BLaER1 treated with 17β-estradiol and CSF1 and Interleukin-3, amounts not matched to agents 10 nM and 100 nM (cell line): ENCODE results near the gene CD8A.

ENCODE experiments used
- H3K27ac ChIP-seq, 11 experiments: shearing (Covaris generic); formaldehyde crosslinking; 2 replicates each; pipeline ENCODE4 v1.8.1; 2022
- H3K27me3 ChIP-seq, 11 experiments: shearing (Covaris generic); formaldehyde crosslinking; 2 replicates each; pipeline ENCODE4 v1.8.1; 2022
- H3K36me3 ChIP-seq, 11 experiments: shearing (Covaris generic); formaldehyde crosslinking; 2 replicates each; pipeline ENCODE4 v1.8.1; 2022
- H3K4me1 ChIP-seq, 10 experiments: shearing (Covaris generic); formaldehyde crosslinking; 2 replicates each; pipeline ENCODE4 v1.8.1; 2022
- H3K4me2 ChIP-seq, 11 experiments: shearing (Covaris generic); formaldehyde crosslinking; 2 replicates each; pipeline ENCODE4 v1.8.1; 2022
- H3K4me3 ChIP-seq, 10 experiments: shearing (Covaris generic); formaldehyde crosslinking; 2 replicates each; pipeline ENCODE4 v1.8.1; 2022
- H3K9ac ChIP-seq, 11 experiments: shearing (Covaris generic); formaldehyde crosslinking; 2 replicates each; pipeline ENCODE4 v1.8.1; 2022
- H3K9me3 ChIP-seq, 11 experiments: shearing (Covaris generic); formaldehyde crosslinking; replicated peaks in 1 of 11; 2 replicates each; pipeline ENCODE4 v1.8.1; 2022
- H4K20me1 ChIP-seq, 11 experiments: shearing (Covaris generic); formaldehyde crosslinking; 2 replicates each; pipeline ENCODE4 v1.8.1; 2022
- Cebpa-rat ChIP-seq, 11 experiments: shearing (Covaris generic); IDR thresholded peaks; 2 replicates each; pipeline ENCODE4 v1.8.1; 2022

CD8A gene

GRCh38 chr2:86818114-86818801 lies 27.5 kb upstream of the CD8A start:
- H3K27me3 ChIP-seq = 0 out of 22 replicates have a peak, but pooled peaks cover 0 to under 1% (median 0%) of the 10 kb centered on the region in 11 experiments
- peaks cover 5 to 20% (median 15%) of the 10 kb centered on the region in 11 experiments; a peak in 19 of 22 replicates for H3K9me3 ChIP-seq
- H3K9ac ChIP-seq = no peak overlapping the region
- H3K4me3 ChIP-seq = no peak overlapping the region
- H3K27ac ChIP-seq = no peak overlapping the region
- 0 out of 20 replicates have a peak, but pooled peaks cover 0 to 4% (median 0%) of the 10 kb centered on the region in 10 experiments for H3K4me1 ChIP-seq
- H3K36me3 ChIP-seq = no peaks in the 10 kb centered on the region
- no peak overlapping the region for H3K4me2 ChIP-seq
- no peak for TF ChIP-seq Cebpa-rat (IDR thresholded peaks at IDR 0.05)
- H4K20me1 ChIP-seq = no peaks in the 10 kb centered on the region

GRCh38 chr2:86815611-86816010 lies 24.9 kb upstream of the CD8A start:
- Histone ChIP-seq H3K9ac (no peak overlapping the region), H3K27me3 (peaks cover 0 to under 1% (median 0%) of the 10 kb centered on the region in 11 experiments; a peak in 2 of 22 replicates), H3K4me2 (no peak overlapping the region), H3K4me1 (no peaks in the 10 kb centered on the region), H4K20me1 (no peaks in the 10 kb centered on the region), H3K9me3 (no peaks in the 10 kb centered on the region), H3K27ac (no peak overlapping the region), H3K36me3 (no peaks in the 10 kb centered on the region), H3K4me3 (no peak overlapping the region)
- TF ChIP-seq Cebpa-rat (IDR thresholded peaks at IDR 0.05) = no peak

GRCh38 chr2:86809481-86810121 lies 18.9 kb upstream of the CD8A start:
- Histone ChIP-seq H3K4me2 (0 out of 22 replicates have a peak overlapping the region, but pooled peaks of 1 of the 11 experiments have one; percentile 100), H3K27me3 (peaks cover 32 to 48% (median 42%) of the 10 kb centered on the region in 11 experiments), H3K9me3 (no peaks in the 10 kb centered on the region), H3K9ac (no peak overlapping the region), H4K20me1 (peaks cover 0 to 9% (median 0%) of the 10 kb centered on the region in 11 experiments; a peak in 2 of 22 replicates), H3K4me3 (no peak overlapping the region), H3K27ac (no peak overlapping the region), H3K4me1 (peaks cover 5 to 22% (median 16%) of the 10 kb centered on the region in 10 experiments; a peak in 17 of 20 replicates), H3K36me3 (no peaks in the 10 kb centered on the region)
- TF ChIP-seq Cebpa-rat (IDR thresholded peaks at IDR 0.05) = no peak

GRCh38 chr2:86808315-86809161 lies 17.8 kb upstream of the CD8A start:
- no peaks in the 10 kb centered on the region for H3K36me3 ChIP-seq
- H3K9me3 ChIP-seq = no peaks in the 10 kb centered on the region
- 0 out of 22 replicates have a peak, but pooled peaks of 1 of the 11 experiments have one; percentile 13 for TF ChIP-seq Cebpa-rat (IDR thresholded peaks at IDR 0.05)
- peaks cover 0 to 9% (median 0%) of the 10 kb centered on the region in 11 experiments; a peak in 2 of 22 replicates for H4K20me1 ChIP-seq
- H3K27ac ChIP-seq = no peak overlapping the region
- H3K4me2 ChIP-seq = peak overlapping the region; percentile 88 to 100 (median 97)
- peak overlapping the region in 10 of 11 experiments; percentile 6 to 66 (median 43); a peak in 14 of 22 replicates for H3K9ac ChIP-seq
- peaks cover 5 to 22% (median 16%) of the 10 kb centered on the region in 10 experiments; a peak in 17 of 20 replicates for H3K4me1 ChIP-seq
- H3K4me3 ChIP-seq = peak overlapping the region; percentile 51 to 73 (median 60)
- peaks cover 32 to 48% (median 42%) of the 10 kb centered on the region in 11 experiments for H3K27me3 ChIP-seq

- Histone ChIP-seq H3K4me2 (peak overlapping the region; percentile 88 to 100 (median 97)), H3K27ac (no peak overlapping the region), H3K9me3 (no peaks in the 10 kb centered on the region), H3K36me3 (no peaks in the 10 kb centered on the region), H4K20me1 (peaks cover 0 to 9% (median 0%) of the 10 kb centered on the region in 11 experiments; a peak in 2 of 22 replicates), H3K4me3 (peak overlapping the region; percentile 51 to 73 (median 60)), H3K27me3 (peaks cover 32 to 48% (median 42%) of the 10 kb centered on the region in 11 experiments), H3K9ac (peak overlapping the region; percentile 6 to 66 (median 41); a peak in 18 of 22 replicates), H3K4me1 (peaks cover 5 to 22% (median 16%) of the 10 kb centered on the region in 10 experiments; a peak in 17 of 20 replicates)
- no peak for TF ChIP-seq Cebpa-rat (IDR thresholded peaks at IDR 0.05)
Observed at GRCh38 chr2:86807468-86808275, 17.0 kb upstream of the CD8A start.

- no peak for TF ChIP-seq Cebpa-rat (IDR thresholded peaks at IDR 0.05)
- H3K4me2 ChIP-seq = peak overlapping the region; percentile 88 to 100 (median 97)
- H3K4me3 ChIP-seq = peak overlapping the region; percentile 51 to 73 (median 60)
- no peaks in the 10 kb centered on the region for H3K9me3 ChIP-seq
- peaks cover 5 to 22% (median 16%) of the 10 kb centered on the region in 10 experiments; a peak in 17 of 20 replicates for H3K4me1 ChIP-seq
- no peak overlapping the region for H3K27ac ChIP-seq
- H3K9ac ChIP-seq = peak overlapping the region in 9 of 11 experiments; percentile 6 to 60 (median 41); a peak in 12 of 22 replicates
- peaks cover 0 to 9% (median 0%) of the 10 kb centered on the region in 11 experiments; a peak in 2 of 22 replicates for H4K20me1 ChIP-seq
- no peaks in the 10 kb centered on the region for H3K36me3 ChIP-seq
- peaks cover 32 to 48% (median 42%) of the 10 kb centered on the region in 11 experiments for H3K27me3 ChIP-seq
Observed at GRCh38 chr2:86807133-86807467, 16.4 kb upstream of the CD8A start.

GRCh38 chr2:86806059-86806857 lies 15.5 kb upstream of the CD8A start:
- Histone ChIP-seq H3K27me3 (peaks cover 32 to 48% (median 42%) of the 10 kb centered on the region in 11 experiments), H3K4me3 (no peak overlapping the region), H3K9me3 (no peaks in the 10 kb centered on the region), H3K36me3 (no peaks in the 10 kb centered on the region), H3K4me1 (peaks cover 5 to 22% (median 16%) of the 10 kb centered on the region in 10 experiments; a peak in 17 of 20 replicates), H3K4me2 (peak overlapping the region in 3 of 11 experiments; percentile 89 to 100 (median 96); a peak in 5 of 22 replicates), H4K20me1 (peaks cover 0 to 9% (median 0%) of the 10 kb centered on the region in 11 experiments; a peak in 2 of 22 replicates), H3K9ac (no peak overlapping the region), H3K27ac (no peak overlapping the region)
- TF ChIP-seq Cebpa-rat (IDR thresholded peaks at IDR 0.05) = no peak
